Endothelial cell of umbilical vein (primary cell): ENCODE measurements around the gene ZNF775. TPM values are rescaled to one million over a fixed set of nuclear protein-coding genes. Genes with fewer than 3 reads are reported as not detected.
A peak's percentile ranks its signal among the peaks of the same experiment; 100 is the strongest.

Experiments used
- BruUV-seq: library from RNA; stranded (reverse); fragments of 400-500 nt; replicated peaks from 2 replicates; lab custom pipeline; 2021; lab: Mats Ljungman, UMichigan
- CTCF ChIA-PET: fragments of 300-600, 350-600 bp; sonication (Branson Sonifier 250); formaldehyde crosslinking; loops from one replicate; lab custom pipeline; 2021; ENCODE audit warnings: antibody characterized with exemption, inconsistent platforms; lab: Charles Lee
- POLR2A ChIA-PET: fragments of 300-600, 350-600 bp; sonication (Branson Sonifier 250); formaldehyde crosslinking; loops from one replicate; lab custom pipeline; 2021; ENCODE audit warnings: antibody characterized with exemption, inconsistent platforms; lab: Charles Lee
- DNase-seq: peaks from one replicate; pipeline ENCODE4 v3.0.0-alpha.2; 2011; ENCODE audit warnings: low read depth, low spot score
- FAIRE-seq: peaks from 2 replicates; lab custom pipeline; 2011; peaks lifted over from hg19 to GRCh38; lab: Jason Lieb, UNC
- H2AFZ ChIP-seq: 2 replicates; pipeline ENCODE4 v1.6.0; 2012; ENCODE audit warnings: low read depth, low read length, control low read depth, inconsistent platforms
- H3K27ac ChIP-seq: 2 replicates; pipeline ENCODE4 v1.5.1; 2011; ENCODE audit warnings: low read depth, mild to moderate bottlenecking, control low read depth, low read length, moderate library complexity; ENCODE audit not compliant: insufficient read depth
- H3K27me3 ChIP-seq, 2 experiments: 2 replicates each; pipeline versions ENCODE4 v1.6.0 to v1.6.1; 2011; ENCODE audit warnings: low read length in 2 of 2, mixed read lengths in 1 of 2; ENCODE audit not compliant: control insufficient read depth in 2 of 2, insufficient read depth in 2 of 2
- H3K36me3 ChIP-seq, 2 experiments: 2 replicates in 1 of 2; 3 replicates in 1 of 2; pipeline ENCODE4 v1.5.1; 2011; ENCODE audit warnings: low read length in 2 of 2, mild to moderate bottlenecking in 1 of 2, moderate library complexity in 1 of 2; ENCODE audit not compliant: control insufficient read depth in 2 of 2, insufficient read depth in 2 of 2; ENCODE audit errors: extremely low read depth in 1 of 2
- H3K4me1 ChIP-seq: 3 replicates; pipeline ENCODE4 v1.5.1; 2011; ENCODE audit warnings: mild to moderate bottlenecking, low read length; ENCODE audit not compliant: control insufficient read depth, insufficient read depth; ENCODE audit errors: extremely low read depth
- H3K4me2 ChIP-seq: 2 replicates; pipeline ENCODE4 v1.6.1; 2011; ENCODE audit warnings: low read length, control low read depth, mixed read lengths; ENCODE audit not compliant: insufficient read depth
- H3K4me3 ChIP-seq, 3 experiments: fragments of 200-600 bp in 1 of 3; sonication (generic), shearing (Covaris generic) in 1 of 3; replicated peaks in 1 of 3; 2 replicates each; pipeline ENCODE4 v1.5.1; 2011 to 2016; ENCODE audit warnings: control low read depth in 3 of 3, low read length in 3 of 3, mild to moderate bottlenecking in 2 of 3, inconsistent platforms in 1 of 3, low read depth in 1 of 3, moderate library complexity in 1 of 3; ENCODE audit not compliant: insufficient read depth in 1 of 3
- H3K79me2 ChIP-seq: 2 replicates; pipeline ENCODE4 v1.6.0; 2012; ENCODE audit warnings: low read length, inconsistent platforms; ENCODE audit not compliant: control insufficient read depth, insufficient read depth
- H3K9ac ChIP-seq: replicated peaks from 2 replicates; pipeline ENCODE3; 2011; ENCODE audit warnings: low read length, control low read depth; ENCODE audit not compliant: insufficient read depth; ENCODE audit errors: extremely low read depth
- H3K9me1 ChIP-seq: replicated peaks from 3 replicates; pipeline ENCODE4 v1.6.0; 2011; ENCODE audit warnings: mild to moderate bottlenecking, low read length; ENCODE audit not compliant: control insufficient read depth, insufficient read depth; ENCODE audit errors: extremely low read depth
- H3K9me3 ChIP-seq: replicated peaks from 2 replicates; pipeline ENCODE4 v1.5.1; 2012; ENCODE audit warnings: low read length, inconsistent platforms; ENCODE audit not compliant: control insufficient read depth, insufficient read depth
- H4K20me1 ChIP-seq: replicated peaks from 2 replicates; pipeline ENCODE3; 2011; ENCODE audit warnings: mild to moderate bottlenecking, low read length; ENCODE audit not compliant: control insufficient read depth, insufficient read depth; ENCODE audit errors: extremely low read depth
- CTCF ChIP-seq, 2 donors: IDR thresholded peaks; 1 replicate in 1 of 2; 2 replicates in 1 of 2; pipeline ENCODE4 v1.5.1; 2011; ENCODE audit warnings: low read length in 2 of 2, mild to moderate bottlenecking in 2 of 2, moderate library complexity in 2 of 2, control low read depth in 1 of 2, inconsistent platforms in 1 of 2, low read depth in 1 of 2; ENCODE audit not compliant: insufficient read depth in 1 of 2; ENCODE audit errors: extremely low read depth in 1 of 2
- EZH2 ChIP-seq: IDR thresholded peaks from 2 replicates; pipeline ENCODE4 v1.6.1; 2012; ENCODE audit warnings: borderline replicate concordance, low read depth, mild to moderate bottlenecking, moderate library complexity, low read length, inconsistent platforms; ENCODE audit not compliant: severe bottlenecking
- FOS ChIP-seq: IDR thresholded peaks from 2 replicates; pipeline ENCODE4 v1.6.1; 2011; ENCODE audit warnings: mild to moderate bottlenecking, low read length, moderate library complexity, borderline replicate concordance; ENCODE audit not compliant: insufficient read depth
- GATA2 ChIP-seq: IDR thresholded peaks from 2 replicates; pipeline ENCODE4 v1.7.0; 2011; ENCODE audit warnings: low read depth, mild to moderate bottlenecking, moderate library complexity, mixed read lengths, low read length; ENCODE audit not compliant: insufficient read length, insufficient read depth
- JUN ChIP-seq: IDR thresholded peaks from 2 replicates; pipeline ENCODE4 v1.6.1; 2011; ENCODE audit warnings: borderline replicate concordance, low read depth; ENCODE audit not compliant: insufficient read length, insufficient read depth
- MYC ChIP-seq: IDR thresholded peaks from one replicate; pipeline ENCODE4 v1.6.1; 2011; ENCODE audit warnings: mild to moderate bottlenecking, low read depth, low read length
- POLR2A ChIP-seq: IDR thresholded peaks from 2 replicates; pipeline ENCODE4 v1.6.1; 2012; ENCODE audit warnings: low read depth, mild to moderate bottlenecking, control low read depth, low read length
- POLR2AphosphoS5 ChIP-seq: IDR thresholded peaks from 2 replicates; pipeline ENCODE4 v1.6.1; 2012; ENCODE audit warnings: low read depth, mild to moderate bottlenecking, control low read depth, low read length, moderate library complexity; ENCODE audit not compliant: insufficient read depth
- dilution Hi-C: fragments of 300-500 bp; cut with MboI; formaldehyde crosslinking; loops from one replicate; pipeline ENCODE4 v1.15.0; 2019; ENCODE audit warnings: low sequenced_read_pairs; ENCODE audit not compliant: extremely low pct_ligation_motif_present
- intact Hi-C: fragments of 100-400 bp; cut with micrococcal nuclease; formaldehyde crosslinking; loops from one replicate; pipeline ENCODE4 v1.10.0; 2022
- polyA plus RNA-seq, 4 experiments: library from polyadenylated mRNA; depleted of rRNA in 3 of 4; stranded (reverse) in 3 of 4; unstranded in 1 of 4; fragments of >200 nt; gene quantifications; 2 replicates each; pipeline versions ENCODE4 v1.2.1 to v1.2.3, GENCODE V29; 2011 to 2012; ENCODE audit warnings: missing spikeins in 1 of 4
- total RNA-seq: library from RNA; stranded (reverse); gene quantifications from 2 replicates; pipeline ENCODE4 v1.2.3, GENCODE V29; 2021
- TF ChIP-seq, protein P1 (sequence below): IDR thresholded peaks from 2 replicates; pipeline ENCODE4 v1.6.1; 2011; ENCODE audit not compliant: insufficient read depth, insufficient read length

Gene ZNF775
- total and polyA plus RNA-seq, 2 donors (not counting 3 experiments of a cell fraction or from before 2014, with no cell fraction given): 5.8 to 8.3 TPM

DNA sequence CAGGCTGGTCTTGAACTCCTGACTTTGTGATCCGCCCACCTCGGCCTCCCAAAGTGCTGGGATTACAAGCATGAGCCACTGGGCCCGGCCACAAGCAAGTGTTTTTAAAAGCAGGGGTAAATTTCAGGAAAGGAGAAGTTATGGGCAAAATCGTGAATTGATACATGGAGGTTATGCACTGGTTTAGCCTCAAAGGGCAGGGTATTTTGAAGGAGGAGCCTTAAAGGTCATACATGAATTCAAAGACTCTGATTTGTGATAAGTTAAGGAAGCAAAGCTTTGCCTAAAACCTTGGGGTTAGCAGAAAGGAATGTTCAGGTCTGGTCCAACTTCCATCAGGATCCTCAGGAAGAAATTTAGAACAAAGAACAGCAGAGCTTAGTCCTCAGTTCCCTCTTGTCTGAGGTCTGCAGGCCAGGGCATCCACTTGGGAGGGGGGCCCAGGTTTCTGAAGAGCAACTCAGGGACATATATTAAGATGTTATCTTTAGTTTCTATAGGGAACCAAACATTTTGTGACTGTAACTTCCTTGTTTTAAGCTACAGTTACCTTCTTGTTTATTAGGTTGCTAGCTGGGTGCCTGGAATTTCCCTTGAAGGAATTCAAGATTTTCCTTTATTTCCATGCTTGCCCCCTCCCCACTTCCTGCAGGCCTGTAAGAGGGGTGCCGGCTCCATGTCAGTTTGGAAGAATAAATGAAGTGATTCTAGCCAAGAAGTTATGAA lies 13.3 kb upstream of the ZNF775 start:
- Histone ChIP-seq H3K9me3 (no peaks in the 10 kb centered on the region), H3K9ac (no peak overlapping the region), H3K4me1 (peaks cover 25% of the 10 kb centered on the region), H2AFZ (no peak overlapping the region), H3K27ac (no peak overlapping the region), H3K27me3 (no peaks in the 10 kb centered on the region), H4K20me1 (no peaks in the 10 kb centered on the region), H3K9me1 (no peaks in the 10 kb centered on the region), H3K79me2 (peaks cover 21% of the 10 kb centered on the region), H3K36me3 (peaks cover 3 to 6% of the 10 kb centered on the region in 2 experiments), H3K4me2 (no peak overlapping the region), H3K4me3 (no peak overlapping the region)
- no TSS peak for BruUV-seq
- no peak for DNase-seq
- POLR2A ChIA-PET: no interaction called here
- dilution Hi-C loops (no loop called here), intact Hi-C loops (loop anchor here (1.0 to 5.0 kb wide), 3 partner anchors 39 to 626 kb away; partner anchors contain the start of genes GIMAP6 and NOS3)
- CTCF ChIA-PET: interaction anchor here (0.8 to 1.8 kb wide), 4 partner anchors 9 to 12 kb away, joined by 3 to 8 read pairs (median 4); no protein-coding TSS in a partner anchor
- FAIRE-seq: peak; percentile 18
- TF ChIP-seq CTCF (IDR thresholded peaks at IDR 0.05; ENCODE audit: extremely low read depth in 1 of 2, insufficient read depth in 1 of 2, low read depth in 1 of 2, low read length in 2 of 2) (no peak), POLR2A (no peak), POLR2AphosphoS5 (no peak), MYC (no peak), JUN (no peak), GATA2 (no peak), EZH2 (no peak), FOS (no peak)
- TF ChIP-seq, protein P1, sequence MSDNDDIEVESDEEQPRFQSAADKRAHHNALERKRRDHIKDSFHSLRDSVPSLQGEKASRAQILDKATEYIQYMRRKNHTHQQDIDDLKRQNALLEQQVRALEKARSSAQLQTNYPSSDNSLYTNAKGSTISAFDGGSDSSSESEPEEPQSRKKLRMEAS: no peak
